MCF 10A (cell line): ENCODE results near the gene RASGRP3. TPM values are rescaled to one million over a fixed set of nuclear protein-coding genes. Genes with fewer than 3 reads are reported as not detected.

ENCODE experiments used
- BruUV-seq: library from RNA; stranded (reverse); fragments of 400-500 nt; replicated peaks from 2 replicates; lab custom pipeline; 2021; lab: Mats Ljungman, UMichigan
- CTCF ChIA-PET: fragments of 300-600 bp; sonication (Branson Sonifier 250); formaldehyde crosslinking; extraction: SDS; loops from one replicate; lab custom pipeline; 2021; ENCODE audit warnings: antibody characterized with exemption, inconsistent platforms; lab: Yijun Ruan, JAX
- POLR2A ChIA-PET: fragments of 300-600, 350-650 bp; sonication (Branson Sonifier 250); formaldehyde crosslinking; extraction: SDS; loops from one replicate; lab custom pipeline; 2020; ENCODE audit warnings: antibody characterized with exemption, inconsistent platforms; lab: Yijun Ruan, JAX
- DNase-seq: peaks from one replicate; pipeline ENCODE4 v3.0.0-alpha.2; 2018; ENCODE audit not compliant: unreplicated experiment
- H3K27ac Mint-ChIP-seq: one replicate; pipeline ENCODE4 v1.8.0; 2022; ENCODE audit warnings: mild to moderate bottlenecking, low read depth, mixed read lengths; ENCODE audit not compliant: unreplicated experiment
- H3K27me3 Mint-ChIP-seq: one replicate; pipeline ENCODE4 v1.8.0; 2022; ENCODE audit warnings: mixed read lengths; ENCODE audit not compliant: insufficient read depth, unreplicated experiment
- H3K36me3 Mint-ChIP-seq: one replicate; pipeline ENCODE4 v1.8.0; 2022; ENCODE audit warnings: mild to moderate bottlenecking, moderate library complexity, mixed read lengths; ENCODE audit not compliant: insufficient read depth, unreplicated experiment
- H3K4me1 Mint-ChIP-seq: one replicate; pipeline ENCODE4 v1.8.0; 2022; ENCODE audit warnings: mixed read lengths; ENCODE audit not compliant: insufficient read depth, unreplicated experiment
- H3K4me3 Mint-ChIP-seq: one replicate; pipeline ENCODE4 v1.8.0; 2022; ENCODE audit warnings: mild to moderate bottlenecking, moderate library complexity, mixed read lengths; ENCODE audit not compliant: unreplicated experiment
- H3K9me3 Mint-ChIP-seq: one replicate; pipeline ENCODE4 v1.8.0; 2022; ENCODE audit warnings: mixed read lengths; ENCODE audit not compliant: unreplicated experiment
- CTCF ChIP-seq: fragments of 200-600 bp; IDR thresholded peaks from one replicate; pipeline ENCODE4 v1.8.0; 2022; ENCODE audit warnings: antibody characterized with exemption, mild to moderate bottlenecking; ENCODE audit not compliant: unreplicated experiment
- intact Hi-C: fragments of 100-400 bp; cut with micrococcal nuclease; formaldehyde crosslinking; loops from 2 replicates; pipeline ENCODE4 v1.14.1; 2022
- total RNA-seq: library from RNA; stranded (reverse); gene quantifications from 2 replicates; pipeline ENCODE4 v1.2.3, GENCODE V29; 2022

Gene RASGRP3
- total RNA-seq, 1 experiment from 2014 or later, result 0.26 TPM

GRCh38 chr2:33511141-33511540 lies 34.7 kb downstream of the RASGRP3 start:
- DNase-seq, result no peak
- ChIA-PET CTCF (no interaction called here), POLR2A (no interaction called here)
- TF ChIP-seq CTCF, result no peak
- Mint-ChIP-seq H3K9me3 (no peaks in the 10 kb centered on the region), H3K27ac (no peak overlapping the region), H3K36me3 (no peaks in the 10 kb centered on the region), H3K4me3 (no peak overlapping the region), H3K27me3 (no peaks in the 10 kb centered on the region), H3K4me1 (no peaks in the 10 kb centered on the region)
- intact Hi-C loops, result no loop called here
- no TSS peak for BruUV-seq

GRCh38 chr2:33512112-33512511 lies 35.7 kb downstream of the RASGRP3 start:
- H3K36me3 Mint-ChIP-seq, result no peaks in the 10 kb centered on the region
- ChIA-PET CTCF (interaction anchor here (1.3 kb wide), 1 partner anchor 71 kb away, joined by 4 read pairs; no protein-coding TSS in a partner anchor), POLR2A (interaction anchor here (0.7 kb wide), 1 partner anchor 53 kb away, joined by 3 read pairs; no protein-coding TSS in a partner anchor)
- no peaks in the 10 kb centered on the region for H3K4me1 Mint-ChIP-seq
- no peak for TF ChIP-seq CTCF
- H3K9me3 Mint-ChIP-seq, result no peaks in the 10 kb centered on the region
- no peak for DNase-seq
- H3K27me3 Mint-ChIP-seq, result no peaks in the 10 kb centered on the region
- intact Hi-C loops, result no loop called here
- no TSS peak for BruUV-seq
- H3K4me3 Mint-ChIP-seq, result no peak overlapping the region
- no peak overlapping the region for H3K27ac Mint-ChIP-seq

GRCh38 chr2:33513480-33513879 lies 37.0 kb downstream of the RASGRP3 start:
- TF ChIP-seq CTCF, result no peak
- H3K4me1 Mint-ChIP-seq, result no peaks in the 10 kb centered on the region
- intact Hi-C loops, result no loop called here
- H3K27me3 Mint-ChIP-seq, result no peaks in the 10 kb centered on the region
- no peak overlapping the region for H3K4me3 Mint-ChIP-seq
- ChIA-PET CTCF (interaction anchor here (1.3 kb wide), 1 partner anchor 70 kb away, joined by 4 read pairs; no protein-coding TSS in a partner anchor), POLR2A (no interaction called here)
- H3K27ac Mint-ChIP-seq, result no peak overlapping the region
- no peaks in the 10 kb centered on the region for H3K36me3 Mint-ChIP-seq
- no peaks in the 10 kb centered on the region for H3K9me3 Mint-ChIP-seq
- BruUV-seq, result no TSS peak
- no peak for DNase-seq

- no TSS peak for BruUV-seq
- no peak overlapping the region for H3K4me3 Mint-ChIP-seq
- no peak for TF ChIP-seq CTCF
- no peaks in the 10 kb centered on the region for H3K36me3 Mint-ChIP-seq
- CTCF ChIA-PET, result interaction anchor here (0.6 to 0.7 kb wide), 2 partner anchors 9 to 37 kb away, joined by 3 to 4 read pairs; no protein-coding TSS in a partner anchor
- DNase-seq, result no peak
- intact Hi-C loops, result no loop called here
- H3K27me3 Mint-ChIP-seq, result no peaks in the 10 kb centered on the region
- no peaks in the 10 kb centered on the region for H3K4me1 Mint-ChIP-seq
- H3K9me3 Mint-ChIP-seq, result no peaks in the 10 kb centered on the region
- POLR2A ChIA-PET, result no interaction called here
- no peak overlapping the region for H3K27ac Mint-ChIP-seq
These were observed 40.1 kb downstream of the RASGRP3 start for GRCh38 chr2:33516456-33516995.
